Measurements from ENCODE around the gene LRRC25. TPM values are rescaled to one million over a fixed set of nuclear protein-coding genes. Genes with fewer than 3 reads are reported as not detected.

LRRC25 gene
- total RNA-seq, 1 experiment from 2014 or later: not detected

DNA sequence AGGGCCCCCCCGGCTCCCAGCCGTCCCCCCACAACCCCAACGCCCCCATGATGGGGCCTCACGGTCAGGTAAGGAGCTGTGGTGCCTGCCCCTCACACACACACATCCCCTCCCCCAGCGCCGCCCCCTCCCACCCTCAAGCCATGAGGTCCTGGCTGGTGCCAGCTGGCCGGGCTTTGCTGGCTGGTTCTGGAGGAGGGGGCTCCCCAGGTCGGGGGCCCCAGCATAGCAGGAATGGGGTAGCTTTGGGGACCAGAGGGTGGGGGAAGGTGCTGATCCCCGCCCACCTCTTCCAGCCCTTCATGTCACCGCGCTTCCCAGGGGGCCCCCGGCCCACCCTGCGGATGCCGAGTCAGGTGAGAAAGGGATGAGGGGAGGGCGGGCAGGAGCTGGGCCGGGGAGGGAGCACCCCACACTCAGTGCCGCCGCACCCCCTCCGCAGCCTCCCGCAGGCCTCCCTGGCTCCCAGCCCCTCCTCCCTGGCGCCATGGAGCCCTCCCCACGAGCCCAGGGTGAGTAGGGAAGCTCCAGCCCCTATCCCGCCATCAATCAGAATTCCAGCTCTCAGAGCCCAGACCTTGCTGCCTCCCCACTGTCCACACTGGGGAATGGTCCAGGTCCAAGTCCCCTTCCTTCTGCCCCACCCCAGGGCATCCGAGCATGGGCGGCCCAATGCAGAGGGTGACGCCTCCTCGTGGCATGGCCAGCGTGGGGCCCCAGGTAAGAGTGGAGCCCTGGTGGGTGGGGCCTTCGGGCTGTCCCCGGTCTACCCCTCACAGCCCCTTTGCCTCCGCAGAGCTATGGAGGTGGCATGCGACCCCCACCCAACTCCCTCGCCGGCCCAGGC, 34.2 kb upstream of the LRRC25 start:
- ChIA-PET CTCF (interaction anchor here (0.5 to 0.6 kb wide), 2 partner anchors 19 to 46 kb away, joined by 4 to 5 read pairs; partner anchors contain the start of gene GDF15), POLR2A (interaction anchor here (1.3 kb wide), 1 partner anchor 12 kb away, joined by 6 read pairs; no protein-coding TSS in a partner anchor)
- BruUV-seq (replicated peaks): no TSS peak
- DNase-seq (ENCODE audit: unreplicated experiment): no peak
- Mint-ChIP-seq H3K4me3 (ENCODE audit: unreplicated experiment) (no peak overlapping the region), H3K27ac (ENCODE audit: low read depth, unreplicated experiment) (no peak overlapping the region), H3K27me3 (ENCODE audit: insufficient read depth, unreplicated experiment) (no peaks in the 10 kb centered on the region), H3K36me3 (ENCODE audit: insufficient read depth, unreplicated experiment) (peaks cover 13% of the 10 kb centered on the region), H3K4me1 (ENCODE audit: insufficient read depth, unreplicated experiment) (no peaks in the 10 kb centered on the region), H3K9me3 (ENCODE audit: unreplicated experiment) (no peaks in the 10 kb centered on the region)
- intact Hi-C loops (cut with micrococcal nuclease): no loop called here
- TF ChIP-seq, protein P1, sequence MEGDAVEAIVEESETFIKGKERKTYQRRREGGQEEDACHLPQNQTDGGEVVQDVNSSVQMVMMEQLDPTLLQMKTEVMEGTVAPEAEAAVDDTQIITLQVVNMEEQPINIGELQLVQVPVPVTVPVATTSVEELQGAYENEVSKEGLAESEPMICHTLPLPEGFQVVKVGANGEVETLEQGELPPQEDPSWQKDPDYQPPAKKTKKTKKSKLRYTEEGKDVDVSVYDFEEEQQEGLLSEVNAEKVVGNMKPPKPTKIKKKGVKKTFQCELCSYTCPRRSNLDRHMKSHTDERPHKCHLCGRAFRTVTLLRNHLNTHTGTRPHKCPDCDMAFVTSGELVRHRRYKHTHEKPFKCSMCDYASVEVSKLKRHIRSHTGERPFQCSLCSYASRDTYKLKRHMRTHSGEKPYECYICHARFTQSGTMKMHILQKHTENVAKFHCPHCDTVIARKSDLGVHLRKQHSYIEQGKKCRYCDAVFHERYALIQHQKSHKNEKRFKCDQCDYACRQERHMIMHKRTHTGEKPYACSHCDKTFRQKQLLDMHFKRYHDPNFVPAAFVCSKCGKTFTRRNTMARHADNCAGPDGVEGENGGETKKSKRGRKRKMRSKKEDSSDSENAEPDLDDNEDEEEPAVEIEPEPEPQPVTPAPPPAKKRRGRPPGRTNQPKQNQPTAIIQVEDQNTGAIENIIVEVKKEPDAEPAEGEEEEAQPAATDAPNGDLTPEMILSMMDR (IDR thresholded peaks at IDR 0.05; ENCODE audit: unreplicated experiment): no peak

DNA sequence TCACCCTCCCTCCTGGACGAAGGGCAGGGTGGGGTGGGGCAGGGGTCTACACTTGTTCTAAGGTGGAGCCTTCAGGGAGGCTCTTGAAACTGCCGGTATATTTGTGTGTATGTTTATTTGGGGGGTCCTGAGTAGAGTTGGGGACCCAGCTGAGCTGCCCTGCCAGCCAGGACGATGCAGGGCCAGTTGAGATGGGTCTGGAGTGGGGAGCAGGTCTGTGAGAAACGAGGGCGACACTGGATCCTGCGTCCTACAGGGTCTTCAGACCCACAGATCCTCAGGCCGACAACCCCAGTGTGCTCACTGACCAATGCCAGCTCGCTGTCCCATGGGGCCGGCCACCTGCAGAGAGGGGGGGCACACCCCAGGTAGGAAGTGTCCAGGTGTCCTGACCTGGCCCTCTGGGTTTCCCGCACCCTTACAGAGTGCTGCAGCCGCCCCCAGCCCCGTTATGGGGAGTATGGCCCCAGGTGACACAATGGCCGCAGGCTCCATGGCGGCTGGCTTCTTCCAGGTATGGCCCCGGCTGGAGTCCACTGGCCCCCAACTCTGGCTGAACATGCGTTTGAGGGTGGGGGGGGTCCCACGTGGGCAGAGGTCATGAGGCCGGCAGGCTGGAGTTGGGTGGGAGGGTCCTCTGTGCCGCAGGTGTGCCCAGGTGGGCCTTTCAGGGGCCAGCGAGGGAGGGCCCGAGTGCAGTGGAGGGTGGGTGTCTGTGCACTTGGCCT, 33.2 kb upstream of the LRRC25 start:
- Mint-ChIP-seq H3K9me3 (ENCODE audit: unreplicated experiment) (no peaks in the 10 kb centered on the region), H3K4me1 (ENCODE audit: insufficient read depth, unreplicated experiment) (peaks cover 7% of the 10 kb centered on the region), H3K4me3 (ENCODE audit: unreplicated experiment) (no peak overlapping the region), H3K27ac (ENCODE audit: low read depth, unreplicated experiment) (no peak overlapping the region), H3K36me3 (ENCODE audit: insufficient read depth, unreplicated experiment) (peaks cover 7% of the 10 kb centered on the region), H3K27me3 (ENCODE audit: insufficient read depth, unreplicated experiment) (no peaks in the 10 kb centered on the region)
- TF ChIP-seq, protein P1 (IDR thresholded peaks at IDR 0.05; ENCODE audit: unreplicated experiment): no peak
- POLR2A ChIA-PET: no interaction called here
- DNase-seq (ENCODE audit: unreplicated experiment): no peak
- intact Hi-C loops (cut with micrococcal nuclease): no loop called here
- CTCF ChIA-PET: interaction anchor here (0.7 kb wide), 1 partner anchor 435 kb away, joined by 4 read pairs; no protein-coding TSS in a partner anchor
- BruUV-seq (replicated peaks): no TSS peak

DNA sequence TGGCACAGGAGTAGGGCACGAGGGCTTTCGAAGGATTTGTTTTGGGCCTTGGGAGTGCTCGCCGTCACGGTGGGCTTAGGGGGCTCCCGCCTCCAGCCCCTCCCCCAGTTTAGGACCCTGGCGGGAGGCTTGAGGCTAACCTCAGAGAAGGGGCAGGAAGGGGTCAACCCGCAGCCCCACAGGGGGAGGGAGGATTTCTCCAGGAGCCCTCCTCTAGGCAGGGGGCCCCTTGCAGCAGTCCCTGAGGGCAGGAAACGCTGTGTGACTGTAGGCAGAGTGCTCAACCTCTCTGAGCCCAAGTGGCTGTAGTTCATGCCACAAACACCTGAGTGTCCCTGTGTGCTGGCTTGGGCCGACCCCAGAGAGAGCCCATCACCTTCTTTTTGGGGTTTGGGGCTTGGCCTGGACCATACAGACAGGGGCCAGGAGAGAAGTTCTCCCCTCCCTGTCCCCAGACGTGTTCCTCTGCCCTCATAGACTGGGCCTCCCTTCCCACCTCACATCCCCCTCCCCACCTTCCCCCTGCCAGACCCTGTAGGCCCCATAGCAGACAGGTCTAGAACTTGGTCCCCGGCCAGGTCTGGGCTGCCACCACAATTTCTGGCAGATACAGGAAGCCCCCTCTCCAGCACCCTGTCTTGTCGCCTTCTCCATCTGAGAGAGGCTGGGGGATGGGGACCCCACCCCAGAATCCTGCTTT, 32.4 kb upstream of the LRRC25 start:
- no peak overlapping the region for H3K4me3 Mint-ChIP-seq (ENCODE audit: unreplicated experiment)
- no peaks in the 10 kb centered on the region for H3K9me3 Mint-ChIP-seq (ENCODE audit: unreplicated experiment)
- H3K27ac Mint-ChIP-seq (ENCODE audit: low read depth, unreplicated experiment): no peak overlapping the region

More for the DNA sequence above, 32.4 kb upstream of the LRRC25 start:
- H3K27me3 Mint-ChIP-seq (ENCODE audit: insufficient read depth, unreplicated experiment): no peaks in the 10 kb centered on the region
- TF ChIP-seq, protein P1 (IDR thresholded peaks at IDR 0.05; ENCODE audit: unreplicated experiment): no peak
- POLR2A ChIA-PET: no interaction called here
- no TSS peak for BruUV-seq (replicated peaks)
- H3K4me1 Mint-ChIP-seq (ENCODE audit: insufficient read depth, unreplicated experiment): peaks cover 8% of the 10 kb centered on the region
- no peak for DNase-seq (ENCODE audit: unreplicated experiment)
- CTCF ChIA-PET: interaction anchor here (0.7 kb wide), 1 partner anchor 436 kb away, joined by 4 read pairs; no protein-coding TSS in a partner anchor
- peaks cover 7% of the 10 kb centered on the region for H3K36me3 Mint-ChIP-seq (ENCODE audit: insufficient read depth, unreplicated experiment)
- intact Hi-C loops (cut with micrococcal nuclease): no loop called here
